Measurements from ENCODE around the gene LAPTM4A.
"Not testable (repeated sequence)": the region's sequence is repeated elsewhere in the genome, so short reads cannot be mapped to it uniquely, and the experiment has no call there.

LAPTM4A gene

DNA sequence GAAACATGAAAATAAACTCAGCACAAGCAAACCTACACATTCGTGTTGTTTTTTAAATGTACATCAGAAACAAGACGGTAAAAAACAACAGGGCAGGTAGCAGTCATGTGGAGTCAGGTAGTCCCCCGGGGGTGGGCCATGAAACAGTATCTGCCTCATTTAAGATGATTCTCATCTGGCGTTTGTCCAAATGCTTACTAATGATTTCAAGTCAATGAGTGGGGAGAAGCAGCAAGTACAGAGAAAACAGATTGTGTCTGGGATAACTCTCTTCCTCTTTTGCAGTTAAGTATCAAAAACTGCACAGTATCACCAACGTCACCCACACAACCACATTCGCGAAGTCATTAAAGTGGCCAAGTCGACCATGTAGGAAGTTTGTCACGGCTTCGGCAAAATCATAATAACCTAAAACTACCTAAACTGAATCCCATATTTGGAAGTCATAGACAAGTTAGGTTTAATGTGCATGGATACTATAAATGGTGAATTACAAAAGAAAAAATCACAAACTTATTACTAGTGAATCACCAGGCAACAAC lies 1.3 kb downstream of the LAPTM4A start:
- peak; percentile 57 for DNase-seq

DNA sequence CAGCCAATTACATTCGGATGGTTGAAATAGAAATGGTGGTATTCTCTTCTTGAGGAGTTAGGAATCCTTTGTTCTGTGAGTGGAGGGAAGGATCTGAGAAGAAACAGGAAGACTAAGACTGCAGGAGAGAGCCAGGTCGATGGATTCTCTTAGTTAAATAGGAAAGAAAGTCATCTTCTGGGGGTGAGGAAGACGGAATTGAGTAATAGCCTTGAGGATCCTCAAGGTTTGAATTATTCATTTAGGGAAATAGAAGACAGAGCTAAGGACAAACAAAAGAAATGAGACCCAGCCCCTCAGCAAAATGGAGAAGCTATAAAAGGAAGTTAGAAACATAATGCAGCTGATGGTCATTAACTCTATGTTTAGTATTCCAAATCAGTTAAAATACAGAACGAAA lies 1.8 kb downstream of the LAPTM4A start:
- DNase-seq, result no peak

DNA sequence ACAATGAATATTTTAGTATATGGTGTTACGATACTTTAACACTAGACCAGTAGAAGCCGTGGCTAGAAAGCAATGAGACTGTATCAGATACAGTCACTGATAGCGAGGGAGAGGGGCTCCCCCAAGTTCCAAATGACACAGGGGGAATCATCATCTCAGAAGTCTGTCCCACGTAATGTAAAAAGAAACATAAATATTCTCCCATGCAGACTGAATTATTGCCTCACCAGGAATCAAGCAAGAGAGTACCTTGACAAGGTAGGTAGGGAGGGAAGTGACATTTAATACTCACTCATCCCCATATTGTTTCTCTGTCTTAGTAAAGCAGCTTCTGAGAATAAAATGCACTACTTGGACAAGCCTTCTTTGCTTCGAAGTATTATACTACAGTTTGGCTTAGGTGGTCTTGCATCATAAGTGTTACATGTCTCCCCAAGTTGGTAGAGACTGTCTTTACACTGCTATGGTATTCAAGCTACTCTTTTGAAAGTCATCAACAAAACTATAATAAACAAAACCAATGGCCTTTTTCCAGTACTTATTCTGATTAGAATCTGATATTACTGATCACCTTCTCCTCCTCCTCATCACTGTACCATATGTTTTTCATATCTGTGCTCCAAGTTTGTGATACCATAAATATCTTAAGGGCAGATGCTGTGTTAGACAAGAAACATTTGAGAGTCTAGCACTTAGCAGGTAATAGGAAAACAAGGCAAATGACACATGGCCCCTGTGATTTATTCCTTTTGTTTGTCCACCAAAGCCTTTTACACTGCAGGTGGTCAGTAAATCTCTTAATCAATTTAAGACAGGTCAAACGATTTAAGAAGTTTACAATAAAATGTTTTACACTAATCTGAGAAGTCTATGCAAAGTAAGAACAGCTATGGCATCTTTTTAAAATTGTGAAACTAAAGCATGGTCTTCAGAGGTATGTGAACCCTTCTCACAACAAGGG lies 2.7 kb downstream of the LAPTM4A start:
- no peak for DNase-seq

DNA sequence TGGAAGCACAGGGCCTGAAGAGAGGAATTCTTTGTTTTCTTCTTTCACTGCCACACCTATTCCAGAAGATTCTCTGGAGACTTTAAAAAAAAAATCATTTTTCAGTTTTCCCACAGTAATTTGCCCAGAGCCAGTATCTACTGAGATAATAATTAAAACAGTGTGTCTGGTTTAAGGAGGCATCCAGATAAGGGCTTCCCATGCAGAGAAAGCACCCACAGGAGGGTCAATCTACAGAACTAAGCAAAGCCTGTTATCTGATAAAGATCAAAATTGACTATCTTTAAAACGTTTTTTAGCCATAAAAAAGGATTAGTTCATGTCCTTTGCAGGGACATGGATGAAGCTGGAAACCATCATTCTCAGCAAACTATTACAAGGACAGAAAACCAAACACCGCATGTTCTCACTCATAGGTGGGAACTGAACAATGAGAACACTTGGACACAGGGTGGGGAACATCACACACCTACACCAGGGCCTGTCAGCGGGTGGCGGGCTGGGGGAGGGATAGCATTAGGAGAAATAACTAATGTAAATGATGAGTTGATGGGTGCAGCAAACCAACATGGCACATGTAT lies 5.6 kb downstream of the LAPTM4A start:
- not testable (repeated sequence) for DNase-seq

DNA sequence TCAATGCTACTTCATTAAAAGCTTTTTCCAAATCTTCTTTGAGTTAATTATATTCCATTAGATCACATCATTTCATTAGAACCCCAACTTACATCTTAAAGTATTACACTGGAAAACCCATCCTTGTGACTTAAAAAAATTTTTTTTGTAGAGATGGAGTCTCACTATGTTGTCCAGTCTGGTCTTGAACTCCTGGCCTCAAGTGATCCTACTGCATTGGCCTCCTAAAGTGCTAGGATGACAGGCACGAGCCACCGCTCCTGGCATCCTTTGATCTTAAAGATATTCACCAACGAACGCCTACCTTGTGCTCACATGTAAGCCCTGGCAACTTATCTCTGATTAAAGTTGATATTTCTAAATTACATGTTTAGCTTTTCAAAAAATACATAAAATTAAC lies 6.7 kb downstream of the LAPTM4A start:
- no peak for DNase-seq

DNA sequence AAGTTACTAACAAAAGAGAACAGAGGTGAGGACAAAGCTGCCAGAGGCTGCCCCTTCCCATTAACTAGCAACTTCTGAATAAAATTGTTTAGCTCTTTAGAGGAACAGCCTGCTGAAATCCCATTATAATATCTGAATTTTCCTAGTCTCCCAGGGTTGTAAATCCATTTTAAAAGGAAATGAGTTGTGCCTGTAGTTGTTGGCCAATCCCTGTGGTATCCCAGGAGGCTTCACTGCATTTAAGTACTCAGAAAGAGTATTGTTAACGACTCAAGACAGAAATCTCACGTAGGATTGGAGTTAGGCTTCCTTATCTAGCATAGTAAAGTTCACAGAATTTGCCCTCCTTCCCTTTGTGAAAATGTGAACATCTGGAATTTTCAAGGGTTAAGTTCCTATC lies 8.9 kb downstream of the LAPTM4A start:
- no peak for DNase-seq

DNA sequence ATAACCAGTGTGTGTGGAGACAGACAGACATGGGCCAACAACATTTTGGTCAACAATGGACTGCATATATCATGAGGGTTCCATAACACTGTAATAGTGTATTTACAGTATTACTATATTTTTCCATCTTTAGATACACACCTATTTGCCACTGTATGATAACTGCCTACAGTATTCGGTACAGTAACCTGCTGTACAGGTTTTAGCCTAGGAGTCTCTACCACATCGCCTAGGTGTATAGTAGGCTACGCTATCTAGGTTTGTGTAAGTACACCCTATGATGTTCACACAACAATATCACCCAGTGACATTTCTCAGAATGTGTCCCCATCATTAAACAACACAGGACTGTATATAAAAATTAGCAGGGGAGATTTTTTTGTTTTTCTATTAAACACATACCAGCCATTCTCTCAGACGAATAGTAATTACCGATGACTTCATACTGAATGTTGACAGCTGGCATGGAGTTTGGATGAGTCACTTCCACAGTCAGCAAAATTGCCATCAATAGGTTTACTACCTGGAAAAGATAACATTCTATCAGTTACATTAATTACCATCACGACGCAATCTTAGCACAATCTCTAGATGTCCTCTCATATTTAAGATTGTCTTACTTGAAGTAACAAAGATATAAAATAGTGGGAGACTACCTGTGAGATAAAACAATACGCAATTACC lies 10.8 kb downstream of the LAPTM4A start:
- DNase-seq, result no peak

DNA sequence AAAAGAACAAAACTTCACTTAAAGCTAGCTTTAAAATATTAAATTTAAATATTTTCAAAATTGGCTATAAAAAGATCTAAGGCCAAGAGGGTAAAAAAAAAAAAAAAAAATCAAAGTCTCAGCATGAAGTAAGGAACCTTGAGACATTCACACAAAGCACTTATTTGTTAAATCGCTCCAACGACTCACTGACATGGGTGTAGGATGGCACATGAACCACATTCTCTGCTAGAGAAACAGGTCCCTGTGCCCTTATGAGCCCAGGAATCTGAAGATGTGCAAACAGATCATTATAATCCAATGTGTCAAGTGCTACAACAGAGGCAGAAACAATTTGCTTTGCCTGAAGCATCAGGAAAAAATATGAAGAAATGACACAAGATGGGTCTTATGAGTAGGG lies 13.8 kb downstream of the LAPTM4A start:
- no peak for DNase-seq

DNA sequence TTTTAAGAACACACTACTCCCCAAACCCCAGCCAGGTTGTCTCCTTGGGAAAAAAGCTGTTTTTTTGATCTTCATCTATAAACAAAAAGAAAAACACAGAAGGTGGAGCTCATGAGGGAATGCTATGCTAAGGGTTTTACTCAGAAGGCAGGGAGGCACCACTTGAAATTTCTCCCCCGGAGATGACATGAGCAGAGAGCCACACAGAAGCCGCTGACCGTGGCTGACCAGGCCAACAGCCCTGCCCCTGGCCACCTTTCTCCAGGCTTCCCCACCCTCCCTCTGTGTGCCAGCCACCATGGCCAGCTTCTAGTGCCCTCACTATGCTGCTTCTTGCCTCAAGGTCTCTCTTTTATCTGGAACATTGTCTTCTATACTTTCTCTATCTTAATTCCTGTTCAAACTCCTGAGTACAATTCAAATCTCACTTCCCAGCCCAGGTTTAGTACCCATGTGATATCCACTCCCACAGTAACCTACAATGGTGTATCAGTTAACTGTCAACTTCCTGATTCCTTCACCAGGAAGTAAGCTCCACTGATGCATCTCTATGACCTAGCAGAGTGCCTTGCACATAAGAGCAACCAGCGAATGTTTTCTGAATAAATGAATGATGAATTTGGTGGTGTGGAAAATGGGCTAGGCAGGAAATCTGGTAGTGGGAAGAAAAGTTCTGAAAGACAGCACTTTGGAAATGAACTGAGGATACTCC lies 15.3 kb downstream of the LAPTM4A start:
- no peak for DNase-seq

DNA sequence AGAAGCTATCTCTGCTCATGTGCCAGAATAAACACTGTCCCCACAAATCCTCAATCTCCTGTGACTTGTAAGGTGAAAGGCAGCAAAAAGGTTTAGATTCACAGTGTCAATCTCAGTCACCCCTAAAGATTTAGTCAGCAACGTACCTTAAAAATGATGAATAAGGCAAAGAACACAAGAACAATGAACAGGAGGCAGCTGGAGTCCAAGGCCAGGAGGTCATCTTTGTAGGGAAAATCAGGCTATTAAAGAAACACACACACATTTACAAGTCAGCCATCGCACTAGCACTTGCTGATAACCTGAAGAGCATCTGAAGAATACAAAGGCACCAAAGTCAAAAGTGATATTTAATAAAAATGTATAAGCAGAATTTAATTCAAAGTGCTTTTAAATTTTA lies 16.6 kb downstream of the LAPTM4A start:
- DNase-seq, result no peak

DNA sequence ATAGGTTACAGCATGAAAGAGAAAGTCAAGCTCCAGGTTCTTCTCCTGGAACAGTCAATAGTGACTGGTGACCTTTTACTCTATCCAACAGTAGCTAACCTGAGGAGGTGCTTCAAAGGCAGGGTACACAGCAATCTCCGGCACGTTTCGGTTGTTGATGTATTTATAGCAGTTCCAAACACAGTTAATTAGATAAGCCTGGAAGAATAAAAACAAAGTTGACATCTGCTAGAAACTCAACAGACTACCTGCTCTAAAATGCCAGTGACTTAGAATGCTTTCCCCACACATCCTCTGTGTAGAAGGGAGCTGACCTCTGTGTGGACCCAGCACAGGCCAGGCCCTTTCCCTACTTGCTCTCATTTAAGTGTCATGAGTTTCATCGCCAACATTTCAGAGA lies 17.2 kb downstream of the LAPTM4A start:
- no peak for DNase-seq

DNA sequence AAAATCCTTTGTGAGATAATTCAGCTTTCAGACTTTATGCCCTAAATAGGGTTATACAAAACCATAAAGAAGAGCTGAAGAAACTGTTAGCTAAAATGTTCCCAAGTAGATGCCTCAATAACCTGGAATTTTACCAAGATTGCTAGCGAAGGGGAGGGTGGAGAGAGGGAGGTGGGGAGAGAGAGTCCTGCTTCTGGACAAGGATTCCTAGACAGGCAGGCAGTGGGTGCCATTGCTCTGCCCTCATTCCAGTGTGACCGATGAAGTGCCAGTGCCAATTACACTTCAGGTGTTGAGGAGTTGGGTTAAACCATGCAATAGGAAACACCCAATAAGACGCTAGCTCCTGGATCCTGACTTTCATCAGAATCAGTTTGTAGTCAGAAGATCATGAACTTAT lies 18.1 kb downstream of the LAPTM4A start:
- DNase-seq, result no peak

DNA sequence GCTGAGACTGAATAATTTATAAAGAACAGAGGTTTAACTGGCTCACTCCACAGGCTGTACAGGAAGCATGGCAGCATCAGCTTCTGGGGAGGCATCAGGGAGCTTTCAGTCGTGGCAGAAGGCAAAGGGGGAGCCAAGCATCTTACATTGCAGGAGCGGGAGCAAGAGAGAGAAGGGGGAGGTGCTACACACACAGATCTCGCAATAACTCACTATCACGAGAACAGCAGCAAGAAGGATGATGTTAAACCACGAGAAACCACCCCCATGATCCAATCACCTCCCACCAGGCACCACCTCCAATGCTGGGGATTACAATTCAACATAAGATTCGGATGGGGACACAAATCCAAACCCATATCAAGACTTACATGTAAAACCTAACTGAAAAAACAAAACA lies 21.2 kb downstream of the LAPTM4A start:
- no peak for DNase-seq

DNA sequence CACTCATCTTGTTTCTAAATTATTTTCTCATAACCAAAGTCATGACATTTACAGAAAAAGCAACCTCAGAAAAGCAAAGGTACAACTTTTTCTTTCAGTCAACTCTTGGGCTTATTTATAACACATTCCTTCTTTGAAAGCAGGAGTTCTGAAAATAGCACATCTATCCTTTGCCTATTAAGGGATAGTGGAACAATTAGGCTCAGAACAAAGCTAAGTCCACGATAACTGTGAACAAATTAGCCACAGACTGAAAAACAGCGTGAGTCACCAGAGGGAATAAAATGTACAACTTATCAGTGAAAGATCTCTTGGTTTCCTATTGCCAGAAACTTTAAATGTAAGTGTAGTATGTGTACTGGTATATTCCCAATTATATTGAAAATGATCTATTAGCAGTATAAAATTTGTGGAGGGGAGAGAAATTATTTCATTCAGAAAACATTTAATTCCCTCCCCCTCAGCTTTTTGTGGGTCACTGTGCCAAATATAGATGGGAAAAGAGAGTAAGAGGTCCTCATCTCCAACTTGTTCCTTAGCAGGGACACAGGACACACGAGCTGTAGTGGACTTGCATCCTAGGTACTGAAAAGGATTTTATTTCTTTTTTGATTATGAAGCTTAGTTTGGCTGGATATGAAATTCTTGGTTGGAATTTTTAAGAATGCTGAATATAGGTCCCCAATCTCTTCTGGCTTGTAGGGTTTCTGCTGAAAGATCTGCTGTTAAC lies 23.6 kb downstream of the LAPTM4A start:
- DNase-seq, result no peak

DNA sequence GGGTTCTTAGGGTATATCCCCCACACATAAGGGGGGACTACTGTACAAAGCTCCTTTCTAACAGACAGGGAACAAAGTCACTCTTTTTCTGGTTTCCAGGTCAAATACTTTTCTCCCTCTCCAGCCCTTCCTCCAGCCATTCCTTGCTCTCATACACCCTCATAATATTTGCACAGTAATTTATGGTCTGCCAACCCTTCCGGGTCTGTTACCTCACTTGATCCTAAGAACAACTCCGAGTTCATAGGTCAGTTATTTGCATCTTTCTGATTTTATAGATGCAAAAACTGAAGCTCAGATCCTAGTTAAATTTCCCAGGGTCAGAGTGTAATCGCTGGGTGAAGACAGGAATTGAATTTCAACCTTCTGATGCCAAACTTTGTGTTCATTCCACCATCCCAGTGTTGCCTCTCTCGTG lies 24.2 kb downstream of the LAPTM4A start:
- DNase-seq, result no peak

DNA sequence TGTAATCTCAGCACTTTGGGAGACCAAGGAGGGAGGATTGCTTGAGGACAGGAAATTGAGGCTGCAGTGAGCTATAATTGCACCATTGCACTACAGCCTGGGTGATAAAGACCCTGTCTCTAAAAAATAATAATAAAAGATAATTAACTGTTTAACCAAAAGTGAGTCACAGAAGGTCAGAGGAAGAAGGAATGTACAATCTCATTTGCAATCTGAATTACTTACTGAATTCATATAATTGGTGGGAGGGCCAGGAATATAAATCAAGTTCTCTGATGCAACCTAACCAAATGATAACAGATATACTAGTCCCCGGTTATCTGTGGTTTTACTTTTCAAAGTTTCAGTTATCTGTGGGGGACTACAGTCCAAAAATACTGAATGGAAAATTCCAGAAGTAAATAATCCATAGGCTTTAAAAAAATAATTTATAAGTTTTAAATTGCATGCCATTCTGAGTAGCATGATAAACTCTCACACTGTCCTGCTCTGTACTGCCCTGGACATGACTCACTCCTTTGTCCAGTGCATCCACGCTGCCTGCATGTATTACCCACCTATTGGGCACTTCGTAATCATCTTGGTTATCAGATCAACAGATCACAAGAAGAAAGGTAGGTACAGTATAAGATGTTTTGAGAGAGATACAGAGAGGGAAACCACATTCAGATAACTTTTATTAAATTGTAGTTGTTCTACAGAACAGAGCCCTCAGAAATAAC lies 26.2 kb downstream of the LAPTM4A start:
- no peak for DNase-seq

DNA sequence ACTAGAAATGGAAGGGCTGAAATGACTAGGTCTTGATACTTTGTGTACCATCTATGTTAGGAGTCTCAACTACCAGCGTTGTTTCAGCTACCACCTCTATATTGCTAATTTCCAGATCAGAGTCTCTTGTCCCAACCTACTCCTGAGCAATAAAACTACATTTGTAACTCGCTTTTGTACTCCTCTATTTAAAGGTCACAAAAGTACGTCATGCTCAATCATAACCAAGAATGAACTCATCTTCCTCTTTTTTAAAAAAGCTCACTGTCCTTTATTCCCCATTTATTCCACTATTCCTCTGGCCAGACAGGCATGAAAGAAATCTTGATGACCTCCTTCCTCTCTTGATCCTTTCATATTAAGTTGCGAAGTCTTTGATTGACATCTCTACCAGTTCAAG lies 27.7 kb downstream of the LAPTM4A start:
- DNase-seq, result no peak

DNA sequence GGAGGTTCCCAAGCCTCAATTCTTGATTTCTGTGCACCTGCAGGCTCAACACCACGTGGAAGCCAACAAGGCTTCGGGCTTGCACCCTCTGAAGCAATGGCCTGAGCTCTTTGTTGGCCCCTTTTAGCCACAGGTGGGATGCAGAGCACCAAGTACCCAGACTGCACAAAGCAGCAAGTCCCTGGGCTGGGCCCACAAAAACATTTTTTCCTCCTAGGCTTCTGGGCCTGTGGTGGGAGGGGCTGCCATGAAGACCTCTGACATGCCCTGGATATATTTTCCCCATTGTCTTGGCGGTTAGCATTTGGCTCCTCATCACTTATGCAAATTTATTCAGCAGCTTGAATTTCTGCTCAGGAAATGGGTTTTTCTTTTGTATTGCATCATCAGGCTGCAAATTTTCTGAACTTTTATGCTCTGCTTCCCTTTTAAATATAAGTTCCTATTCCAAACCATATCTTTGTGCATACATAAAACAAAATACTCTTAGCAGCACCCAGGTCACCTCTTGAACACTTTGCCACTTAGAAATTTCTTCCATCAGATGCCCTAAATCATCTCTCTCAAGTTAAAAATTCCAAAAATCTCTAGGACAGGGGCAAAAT lies 29.9 kb downstream of the LAPTM4A start:
- no peak for DNase-seq

DNA sequence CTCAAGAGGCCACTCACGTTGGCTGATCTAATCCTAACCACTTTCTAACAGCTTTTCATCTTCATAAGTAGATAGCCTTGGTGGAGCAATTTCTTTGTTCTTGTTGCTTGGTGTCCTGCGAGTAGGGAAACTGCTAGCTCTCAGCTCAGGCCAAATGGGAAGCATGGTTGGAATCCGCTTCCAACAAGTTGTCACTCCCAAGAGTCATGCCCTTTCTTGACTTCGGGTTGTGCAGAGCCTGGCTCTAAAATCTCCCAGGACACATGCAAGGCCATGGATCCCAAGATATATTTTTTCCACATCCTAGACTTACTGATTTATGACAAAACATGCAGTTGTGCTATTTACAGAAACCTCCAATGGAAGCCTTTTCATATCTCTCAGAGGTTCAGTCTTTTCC lies 31.7 kb downstream of the LAPTM4A start:
- DNase-seq, result no peak

DNA sequence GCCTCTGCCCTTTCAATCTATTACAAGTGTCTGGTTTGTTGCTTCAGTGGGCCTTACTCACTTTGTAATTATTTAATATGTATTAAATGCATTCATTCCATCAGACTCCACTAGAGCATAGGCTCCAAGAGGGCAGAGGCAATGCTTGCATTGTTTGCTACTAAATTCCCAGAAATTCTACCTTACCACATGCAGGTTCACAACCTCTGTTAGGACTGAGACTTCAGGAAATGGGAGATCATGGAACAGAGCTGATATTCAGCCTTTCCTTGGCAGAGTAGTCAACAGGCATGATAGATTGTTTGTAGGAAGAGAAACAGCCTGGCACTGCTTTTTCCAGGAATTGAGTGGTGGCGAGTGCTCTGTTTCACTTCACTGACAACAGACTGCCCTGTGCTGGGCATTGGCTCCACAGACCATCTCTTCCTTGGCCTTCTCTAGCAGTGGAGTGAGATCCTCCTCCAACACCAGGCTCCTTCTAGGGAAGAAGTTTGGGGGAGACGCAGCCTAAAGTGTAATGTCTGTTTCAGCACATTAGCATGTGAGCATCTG lies 32.8 kb downstream of the LAPTM4A start:
- no peak for DNase-seq

DNA sequence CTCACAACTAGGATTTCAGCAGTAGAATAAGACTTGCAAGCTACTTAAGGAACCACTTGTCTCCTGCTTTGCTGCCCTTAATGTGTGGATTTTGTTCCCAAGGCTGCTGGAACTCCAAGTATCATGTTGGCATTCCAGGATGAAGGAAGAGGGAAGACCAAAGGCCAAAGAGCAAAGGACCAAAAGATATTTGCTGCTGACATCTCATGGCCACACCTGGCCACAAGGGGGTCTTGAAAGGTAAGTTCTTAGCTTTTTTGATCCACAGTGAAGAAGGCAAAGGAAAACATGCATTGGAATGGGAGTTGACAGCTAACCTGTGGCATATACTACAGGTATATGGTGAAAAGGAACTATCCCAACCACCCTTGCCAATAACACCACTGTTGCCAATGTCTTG lies 35.1 kb downstream of the LAPTM4A start:
- DNase-seq, result no peak
